Iris pigment epithelial cell (primary cell): ENCODE results near the gene TMEM167A.
A peak's percentile ranks its signal among the peaks of the same experiment; 100 is the strongest.

Experiments used
- DNase-seq: peaks from one replicate; pipeline ENCODE4 v3.0.0-alpha.2; 2011; ENCODE audit warnings: low read depth

TMEM167A gene

GRCh38 chr5:83035373-83036100, 41.7 kb downstream of the TMEM167A start:
- DNase-seq, result no peak

- DNase-seq, result no peak
Measured at GRCh38 chr5:83034528-83035207, 42.5 kb downstream of the TMEM167A start.

- no peak for DNase-seq
Measured at GRCh38 chr5:83034036-83034435, 43.2 kb downstream of the TMEM167A start.

GRCh38 chr5:83031381-83031780, 45.8 kb downstream of the TMEM167A start:
- no peak for DNase-seq

GRCh38 chr5:83029912-83030311, 47.3 kb downstream of the TMEM167A start:
- peak; percentile 68 for DNase-seq

GRCh38 chr5:83026930-83027687, 50.1 kb downstream of the TMEM167A start:
- DNase-seq, result no peak

- DNase-seq, result no peak
Measured at GRCh38 chr5:83026516-83026915, 50.7 kb downstream of the TMEM167A start.

- DNase-seq, result peak; percentile 16
Measured at GRCh38 chr5:83025690-83026478, 51.3 kb downstream of the TMEM167A start.

GRCh38 chr5:83022334-83022733, 54.9 kb downstream of the TMEM167A start:
- DNase-seq, result no peak

GRCh38 chr5:83015676-83016075, 61.5 kb downstream of the TMEM167A start:
- no peak for DNase-seq

GRCh38 chr5:83011985-83012384, 65.2 kb downstream of the TMEM167A start:
- DNase-seq, result no peak

- no peak for DNase-seq
Measured at GRCh38 chr5:83009408-83009807, 67.8 kb downstream of the TMEM167A start.

GRCh38 chr5:83007755-83008154, 69.4 kb downstream of the TMEM167A start:
- no peak for DNase-seq

GRCh38 chr5:83006683-83007283, 70.4 kb downstream of the TMEM167A start:
- DNase-seq, result no peak

GRCh38 chr5:83003791-83004190, 73.4 kb downstream of the TMEM167A start:
- DNase-seq, result no peak
